Sciatic nerve (tissue), 2 donors: ENCODE measurements around the gene PARD3. TPM values are rescaled to one million over a fixed set of nuclear protein-coding genes. Genes with fewer than 3 reads are reported as not detected.
A peak's percentile ranks its signal among the peaks of the same experiment; 100 is the strongest.
"Not testable (repeated sequence)": the region's sequence is repeated elsewhere in the genome, so short reads cannot be mapped to it uniquely, and the experiment has no call there.

Experiments used
- ATAC-seq: fragments of 200-7000 bp; cut with Tn5 transposase; one replicate; pipeline ENCODE4 v1.9.1; 2020; ENCODE audit warnings: mild to moderate bottlenecking, moderate library complexity
- DNase-seq: peaks from one replicate; pipeline ENCODE4 v3.0.0-alpha.2; 2020; ENCODE audit warnings: low spot score
- intact Hi-C: fragments of 100-400 bp; cut with DNase I; formaldehyde crosslinking; loops from one replicate; pipeline ENCODE4 v1.14.2; 2022
- total RNA-seq: library from RNA; stranded (reverse); fragmentation: NEBNext Ultra II Directional; extraction: Animal tissue kit (Norgen Biotek cat#: 25700); gene quantifications from one replicate; pipeline ENCODE4 v1.2.1, GENCODE V29; 2021
- donor health status: DM: no; HTN: no; CAD: no.
- donor health status: DM: no; HTN: no; CAD: no.

Gene PARD3
- total RNA-seq, 1 donor from 2014 or later, result 46.1 TPM

GRCh38 chr10:34273340-34273739, 541.8 kb downstream of the PARD3 start:
- intact Hi-C loops, result no loop called here
- DNase-seq (no peak), ATAC-seq (no peak)

DNA sequence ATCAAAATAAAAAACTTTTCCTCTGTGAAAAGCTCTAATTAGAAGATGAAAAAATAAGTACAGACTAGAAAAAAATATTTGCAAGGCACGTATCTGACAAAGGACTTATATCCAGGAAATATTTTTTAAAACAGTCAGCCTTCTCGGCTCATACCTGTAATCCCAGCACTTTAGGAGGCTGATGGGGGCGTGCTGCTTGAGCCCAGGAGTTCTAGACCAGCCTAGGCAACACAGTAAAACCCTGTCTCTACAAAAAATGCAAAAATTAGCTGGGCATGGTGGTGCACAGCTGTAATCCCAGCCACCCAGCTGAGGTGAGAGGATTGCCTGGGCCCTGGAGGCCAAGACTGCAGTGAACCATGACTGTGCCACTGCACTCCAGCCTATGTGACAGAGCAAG, 542.8 kb downstream of the PARD3 start:
- DNase-seq, result no peak
- intact Hi-C loops, result no loop called here
- ATAC-seq, result no peak

DNA sequence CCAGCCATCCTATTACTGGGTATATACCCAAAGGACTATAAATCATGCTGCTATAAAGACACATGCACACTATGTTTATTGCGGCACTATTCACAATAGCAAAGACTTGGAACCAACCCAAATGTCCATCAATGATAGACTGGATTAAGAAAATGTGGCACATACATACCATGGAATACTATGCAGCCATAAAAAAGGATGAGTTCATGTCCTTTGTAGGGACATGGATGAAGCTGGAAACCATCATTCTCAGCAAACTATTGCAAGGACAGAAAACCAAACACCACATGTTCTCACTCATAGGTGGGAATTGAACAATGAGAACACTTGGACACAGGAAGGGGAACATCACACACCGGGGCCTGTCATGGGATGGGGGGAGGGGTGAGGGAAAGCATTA, 546.7 kb downstream of the PARD3 start:
- intact Hi-C loops, DNase-seq, ATAC-seq: not testable (repeated sequence)

DNA sequence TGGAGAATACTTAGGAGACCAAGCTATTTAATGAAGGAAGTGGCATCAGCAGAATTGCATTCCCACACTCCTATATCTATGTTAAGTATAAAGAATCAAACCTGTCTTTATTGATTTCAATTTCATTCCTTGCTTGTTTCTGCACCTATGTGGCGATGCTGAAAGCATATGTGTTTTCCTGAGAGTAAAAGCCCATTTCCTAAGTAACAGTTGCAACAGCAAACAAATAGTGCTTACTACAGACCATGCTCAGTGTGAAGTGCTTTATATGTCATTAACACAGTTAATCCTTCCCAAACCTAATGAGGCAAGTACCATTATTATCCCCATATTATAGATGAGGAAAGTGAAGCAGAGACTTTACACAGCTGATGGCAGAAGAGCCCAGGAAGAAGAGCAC, 552.1 kb downstream of the PARD3 start:
- no peak for ATAC-seq
- intact Hi-C loops, result no loop called here
- DNase-seq, result no peak

DNA sequence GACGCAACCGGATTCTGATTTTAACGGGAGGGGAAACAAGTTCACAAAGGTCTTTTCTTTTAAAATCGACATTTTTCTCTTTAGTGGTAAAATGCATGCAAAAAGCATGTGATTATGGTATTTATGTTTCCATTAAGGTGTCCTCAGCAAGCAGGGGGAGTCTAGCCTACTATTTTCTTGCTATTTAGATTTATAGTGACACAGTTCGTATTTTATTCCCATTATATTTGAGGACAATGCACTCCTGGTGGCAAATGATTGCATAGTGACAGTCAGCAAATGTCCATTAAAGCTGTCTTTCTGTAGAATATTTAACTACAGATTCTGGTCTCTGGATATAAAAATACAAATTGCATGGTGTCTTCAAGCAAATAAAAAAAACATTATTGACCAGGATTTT, 554.2 kb downstream of the PARD3 start:
- ATAC-seq, result no peak
- intact Hi-C loops, result no loop called here

DNA sequence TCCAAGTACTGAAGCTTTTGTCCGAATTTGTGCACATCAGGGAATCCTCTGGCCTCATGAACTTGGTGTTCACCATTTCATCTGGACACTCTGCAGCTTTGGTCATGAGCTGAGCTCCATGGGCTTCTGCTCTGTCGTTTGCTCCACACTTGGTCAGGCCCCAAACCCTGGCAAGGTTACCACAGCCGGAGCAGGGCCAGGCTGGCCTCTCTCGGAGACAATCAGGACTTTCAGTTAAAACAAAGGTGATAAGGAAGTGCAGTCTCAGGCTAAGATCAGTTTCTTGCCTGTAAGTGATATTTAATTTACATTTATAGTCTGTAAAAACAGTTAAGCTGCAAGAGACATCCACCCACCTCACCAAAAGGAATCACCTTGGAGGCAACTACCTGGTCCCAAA, 558.9 kb downstream of the PARD3 start:
- intact Hi-C loops, result no loop called here
- ATAC-seq, result no peak
- no peak for DNase-seq

More for the DNA sequence above, 554.2 kb downstream of the PARD3 start:
- no peak for DNase-seq

- ATAC-seq, result no peak
- intact Hi-C loops, result no loop called here
- DNase-seq, result no peak
These were observed 560.1 kb downstream of the PARD3 start for GRCh38 chr10:34255035-34255434.

GRCh38 chr10:34254596-34254995, 560.5 kb downstream of the PARD3 start:
- ATAC-seq (peak; percentile 22), DNase-seq (no peak)
- intact Hi-C loops, result no loop called here

GRCh38 chr10:34252111-34252510, 563.0 kb downstream of the PARD3 start:
- intact Hi-C loops, result no loop called here
- no peak for ATAC-seq
- no peak for DNase-seq

GRCh38 chr10:34251177-34251576, 563.9 kb downstream of the PARD3 start:
- DNase-seq (no peak), ATAC-seq (no peak)
- intact Hi-C loops, result no loop called here

DNA sequence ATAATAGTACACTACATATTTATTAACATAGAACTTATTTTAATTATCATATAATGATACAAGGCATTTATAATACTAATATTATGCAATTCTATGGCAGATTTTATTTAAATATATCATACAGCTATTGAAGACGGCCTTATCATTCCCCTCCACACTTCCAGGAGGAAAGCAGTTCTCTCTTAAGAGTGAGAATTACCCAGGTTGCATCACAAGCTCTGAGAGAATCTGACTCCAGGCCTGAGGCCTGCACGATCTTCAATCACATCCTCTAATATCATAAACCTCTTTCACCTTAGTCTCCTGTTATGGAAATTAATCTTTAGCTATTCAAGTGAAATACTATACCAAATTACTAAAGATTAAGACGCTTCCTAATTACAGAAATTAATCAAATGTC, 564.4 kb downstream of the PARD3 start:
- no peak for ATAC-seq
- DNase-seq, result no peak
- intact Hi-C loops, result no loop called here

DNA sequence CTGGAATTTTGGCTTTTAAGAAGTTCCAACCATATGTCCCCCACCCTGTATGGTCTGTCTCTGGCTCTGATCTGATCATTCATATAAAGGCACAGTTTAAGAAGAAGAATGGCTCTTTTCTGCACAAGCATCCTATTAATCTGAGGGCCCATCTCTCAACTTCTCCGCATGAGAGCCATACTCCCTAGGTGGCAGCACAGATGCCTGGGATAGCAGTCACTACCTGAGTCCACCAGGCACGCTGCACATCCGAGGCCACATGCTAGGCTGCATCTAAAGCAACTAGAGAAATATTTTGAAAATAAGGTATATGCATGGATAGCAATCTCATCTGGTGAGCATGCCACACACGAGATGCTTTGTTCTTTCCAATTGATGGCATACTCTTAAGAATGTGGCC, 565.5 kb downstream of the PARD3 start:
- no peak for DNase-seq
- ATAC-seq, result no peak
- intact Hi-C loops, result no loop called here

- DNase-seq (no peak), ATAC-seq (no peak)
- intact Hi-C loops, result no loop called here
These were observed 567.5 kb downstream of the PARD3 start for GRCh38 chr10:34247560-34247959.

- intact Hi-C loops, result no loop called here
- no peak for DNase-seq
- ATAC-seq, result no peak
These were observed 570.2 kb downstream of the PARD3 start for GRCh38 chr10:34244756-34245484.

DNA sequence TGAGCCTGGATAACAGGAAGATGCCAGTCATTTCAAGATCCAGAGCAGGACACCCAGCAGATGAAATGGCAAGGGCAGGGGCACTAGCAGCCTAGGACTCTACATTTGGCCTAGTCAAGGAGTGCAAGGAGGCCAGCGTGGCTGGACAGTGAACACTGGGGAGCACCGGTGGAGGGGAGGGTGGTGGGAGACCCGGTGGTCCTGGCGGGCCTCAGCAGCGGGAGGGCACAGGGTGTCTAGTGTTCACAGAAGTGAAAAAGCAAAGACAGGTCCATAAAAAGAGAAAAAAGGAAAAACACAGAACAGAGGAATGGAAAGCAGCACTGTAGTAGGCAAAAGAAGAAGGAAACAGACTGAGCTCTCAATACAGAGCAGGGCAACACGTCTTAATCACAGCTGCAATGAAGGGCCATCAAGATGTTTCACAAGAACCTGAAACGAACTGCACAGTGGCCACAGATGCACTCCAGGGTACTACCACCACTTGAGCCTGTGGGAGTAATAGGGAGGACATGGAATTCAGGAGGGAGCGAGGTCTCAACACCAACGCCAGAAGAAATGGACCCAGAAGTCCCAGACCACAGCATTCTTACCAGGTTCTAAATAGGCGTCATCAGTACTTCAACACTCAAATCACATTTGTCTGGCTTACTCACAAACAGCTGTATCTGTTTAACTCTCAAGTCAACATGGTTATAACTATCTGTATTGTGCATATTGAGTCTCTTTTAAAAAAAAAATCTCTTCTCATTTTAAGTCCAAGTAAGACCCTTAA, 573.7 kb downstream of the PARD3 start:
- ATAC-seq, result peak; percentile 32
- DNase-seq, result no peak
- intact Hi-C loops, result no loop called here

DNA sequence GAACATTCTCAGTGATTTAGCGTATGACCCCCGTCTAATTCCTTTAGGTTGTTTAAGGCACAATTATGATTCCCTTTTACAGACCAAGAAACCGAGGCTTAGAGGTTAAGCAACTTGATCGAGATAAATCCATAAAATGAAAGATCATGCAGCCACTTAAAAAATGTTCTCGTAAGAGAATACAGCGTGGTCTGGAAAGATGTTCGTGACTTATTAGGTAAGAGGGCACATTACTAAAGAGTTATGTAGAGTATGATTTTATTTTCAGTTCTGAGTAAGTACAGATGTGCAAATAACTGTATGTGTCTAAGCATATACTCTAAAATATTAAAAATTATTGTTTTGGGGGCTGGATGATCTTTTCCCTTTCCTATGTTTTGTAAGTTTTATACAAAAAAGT, 575.1 kb downstream of the PARD3 start:
- no peak for DNase-seq
- intact Hi-C loops, result no loop called here
- ATAC-seq, result no peak

DNA sequence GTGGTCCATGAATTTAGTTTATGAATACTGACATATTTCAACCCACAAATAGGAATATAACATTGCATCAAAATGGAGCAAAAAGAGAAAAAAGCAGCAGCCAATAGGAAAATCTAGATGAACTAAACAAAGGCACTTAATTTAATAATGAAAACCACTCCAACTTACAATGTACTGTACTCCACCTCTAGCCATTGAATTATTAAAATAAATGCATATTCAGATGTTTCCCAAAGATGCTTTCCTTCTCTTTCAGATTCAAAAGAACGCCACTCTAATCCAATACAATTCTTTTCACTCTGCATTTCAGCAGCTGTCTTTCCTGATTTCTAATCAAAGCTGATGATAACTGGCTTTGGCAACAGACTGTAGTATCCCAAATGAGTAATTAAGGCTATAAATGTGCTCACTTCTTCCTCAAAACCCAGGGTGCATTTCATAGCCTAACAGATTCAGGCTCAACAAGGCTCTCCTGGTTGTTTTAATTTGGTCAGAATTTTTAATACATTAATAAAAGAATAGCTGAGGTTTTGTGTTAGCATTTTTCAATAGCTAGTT, 577.1 kb downstream of the PARD3 start:
- ATAC-seq (no peak), DNase-seq (no peak)
- intact Hi-C loops, result no loop called here

DNA sequence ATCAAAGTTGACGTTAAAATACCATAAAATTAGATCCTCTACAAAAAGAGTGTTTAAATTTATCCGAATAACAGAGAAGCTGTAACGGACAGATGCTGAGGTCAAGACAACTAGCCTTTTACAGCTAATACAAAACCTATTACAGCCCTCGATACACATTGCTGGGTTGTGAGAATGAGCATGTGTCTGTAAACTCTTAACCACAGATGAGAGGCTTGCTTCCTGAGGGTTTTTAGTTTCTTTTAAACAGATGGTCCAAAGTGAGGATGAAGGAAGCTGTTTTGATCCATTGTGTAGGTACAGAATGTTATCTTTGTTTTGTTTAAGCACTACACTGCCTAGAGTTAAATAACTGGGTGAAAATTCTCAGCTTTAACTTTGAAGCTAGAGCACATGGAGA, 578.2 kb downstream of the PARD3 start:
- intact Hi-C loops, result no loop called here
- DNase-seq (no peak), ATAC-seq (no peak)

DNA sequence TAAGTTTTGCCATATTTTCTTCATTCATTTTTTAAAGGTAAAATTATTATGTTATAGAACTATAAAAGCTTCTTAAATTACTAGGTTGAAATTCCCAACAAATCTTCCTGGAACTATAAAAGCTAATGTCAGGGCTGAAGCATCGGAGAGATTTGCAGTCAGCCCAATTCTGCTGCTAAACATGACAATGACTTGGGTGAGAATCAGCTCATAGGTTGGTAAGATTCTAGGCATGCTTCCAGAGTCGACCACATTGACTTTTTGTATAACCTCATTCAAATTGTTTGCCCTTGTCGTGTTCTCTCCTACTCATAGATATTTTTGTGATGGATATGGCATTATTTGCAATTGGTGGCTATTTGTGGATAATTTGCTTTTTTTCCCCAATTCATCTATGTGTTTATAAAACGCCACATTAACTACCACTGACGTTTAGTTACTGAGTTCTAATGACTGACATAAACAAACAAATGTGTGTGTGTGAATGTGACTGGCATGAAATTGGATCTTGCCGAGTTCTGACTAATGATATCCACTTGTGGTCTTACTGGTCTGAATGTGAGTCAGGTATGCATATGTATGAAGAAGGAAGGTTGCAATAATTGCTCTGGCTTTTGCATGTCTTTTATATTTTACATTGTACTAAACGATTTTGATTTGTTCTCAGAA, 579.8 kb downstream of the PARD3 start:
- intact Hi-C loops, result no loop called here
- no peak for ATAC-seq

DNA sequence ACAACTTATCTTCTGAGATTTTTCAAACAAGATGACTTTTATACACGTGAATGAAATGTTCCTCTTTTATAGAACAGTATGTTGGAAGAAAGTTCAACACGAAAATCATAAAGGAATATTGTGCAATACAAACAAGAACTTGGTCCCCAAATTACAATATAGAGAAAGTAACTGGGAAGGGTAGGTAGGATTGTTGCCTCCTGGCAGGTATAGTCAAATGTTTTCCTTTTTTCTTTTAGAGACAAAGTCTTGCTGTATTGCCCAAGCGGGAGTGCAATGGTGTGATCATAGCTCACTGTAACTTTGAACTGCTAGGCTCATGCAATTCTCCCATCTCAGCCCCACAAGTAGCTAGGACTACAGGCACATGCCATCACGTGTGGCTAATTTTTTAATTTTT, 582.6 kb downstream of the PARD3 start:
- intact Hi-C loops, result no loop called here
- ATAC-seq, result no peak
- no peak for DNase-seq

More for the DNA sequence above, 579.8 kb downstream of the PARD3 start:
- DNase-seq, result no peak
